SK-N-DZ (cell line): Measurements from ENCODE around the gene STK4.
A peak's percentile ranks its signal among the peaks of the same experiment; 100 is the strongest.
"Not testable (repeated sequence)": the region's sequence is repeated elsewhere in the genome, so short reads cannot be mapped to it uniquely, and the experiment has no call there.

Experiments used
- DNase-seq: peaks from one replicate; pipeline ENCODE4 v3.0.0-alpha.2; 2015; ENCODE audit warnings: low spot score

Gene STK4

DNA sequence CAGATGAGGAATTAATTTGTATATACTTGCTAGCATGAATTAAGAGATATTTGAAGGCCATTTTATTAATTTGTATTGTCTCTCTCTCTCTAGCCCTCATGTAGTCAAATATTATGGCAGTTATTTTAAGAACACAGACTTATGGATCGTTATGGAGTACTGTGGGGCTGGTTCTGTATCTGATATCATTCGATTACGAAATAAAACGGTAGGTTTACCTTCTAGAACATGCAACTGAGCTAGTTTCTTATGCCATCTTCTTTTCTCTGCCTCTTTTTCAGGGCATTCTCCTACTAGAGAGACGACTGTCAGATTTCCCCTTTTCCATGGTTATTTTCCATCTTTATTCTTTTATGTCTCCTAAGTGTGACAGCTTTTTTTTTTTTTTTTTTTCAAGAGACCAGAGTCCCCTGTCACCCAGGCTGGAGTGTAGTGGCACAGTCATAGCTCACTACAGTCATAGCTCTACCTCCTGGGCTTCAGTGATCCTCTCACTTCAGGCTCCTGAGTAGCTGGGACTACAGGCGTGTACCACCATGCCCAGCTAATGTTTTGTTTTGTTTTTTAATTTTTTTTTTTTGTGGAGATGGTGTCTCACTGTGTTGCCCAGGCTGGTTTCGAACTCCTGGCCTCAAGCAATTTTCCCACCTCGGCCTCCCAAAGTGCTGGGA, 15.6 kb downstream of the STK4 start:
- DNase-seq: no peak

- DNase-seq: no peak
Measured at GRCh38 chr20:44983093-44983674, 16.9 kb downstream of the STK4 start.

DNA sequence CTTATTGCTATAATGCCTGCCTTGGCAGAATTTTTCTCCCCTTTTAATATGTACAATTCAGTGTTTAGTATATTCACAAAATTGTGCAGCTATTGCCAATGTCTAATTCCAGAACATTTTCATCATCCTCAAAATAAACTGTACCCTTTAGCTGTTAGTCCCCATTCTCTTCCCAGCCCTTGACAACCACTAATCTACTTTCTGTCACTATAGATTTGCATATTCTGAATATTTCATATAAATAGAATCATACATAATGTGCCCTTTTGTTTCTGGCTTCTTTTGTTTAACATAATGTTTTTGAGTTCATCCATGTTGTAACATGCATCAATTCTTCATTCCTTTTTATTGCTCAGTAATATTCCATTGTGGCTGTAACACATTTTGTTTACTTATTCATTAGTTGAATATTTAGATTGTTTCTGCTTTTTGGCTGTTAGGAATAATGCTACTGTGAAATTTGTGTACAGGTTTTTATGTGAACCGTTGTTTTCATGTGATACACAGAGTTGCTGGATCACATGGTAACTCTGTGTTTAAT, 22.4 kb downstream of the STK4 start:
- no peak for DNase-seq

DNA sequence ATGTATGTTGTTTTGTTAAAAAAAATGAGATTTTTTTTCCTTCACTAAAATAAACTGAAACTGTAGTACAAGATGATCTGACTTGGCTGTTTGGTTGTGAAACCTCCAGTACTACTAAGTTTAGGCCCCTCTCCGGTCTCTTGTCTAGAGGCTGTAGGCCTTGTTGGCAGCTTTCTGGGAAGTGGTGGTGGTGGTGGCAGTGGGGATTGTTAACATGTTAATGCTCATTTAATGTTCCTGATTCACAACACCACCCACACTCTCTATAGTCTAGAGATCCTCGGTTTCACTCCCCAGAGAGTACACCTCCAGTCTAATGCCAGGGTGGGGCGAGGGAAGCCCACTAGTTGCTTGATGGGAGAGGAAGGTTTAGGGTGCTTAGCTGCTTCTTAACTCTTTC, 24.1 kb downstream of the STK4 start:
- DNase-seq: no peak

- DNase-seq: no peak
Measured at GRCh38 chr20:44990957-44991356, 24.6 kb downstream of the STK4 start.

- no peak for DNase-seq
Measured at GRCh38 chr20:44993343-44993742, 27.0 kb downstream of the STK4 start.

GRCh38 chr20:44997171-44997570, 30.9 kb downstream of the STK4 start:
- no peak for DNase-seq

GRCh38 chr20:44997668-44998067, 31.4 kb downstream of the STK4 start:
- DNase-seq: no peak

DNA sequence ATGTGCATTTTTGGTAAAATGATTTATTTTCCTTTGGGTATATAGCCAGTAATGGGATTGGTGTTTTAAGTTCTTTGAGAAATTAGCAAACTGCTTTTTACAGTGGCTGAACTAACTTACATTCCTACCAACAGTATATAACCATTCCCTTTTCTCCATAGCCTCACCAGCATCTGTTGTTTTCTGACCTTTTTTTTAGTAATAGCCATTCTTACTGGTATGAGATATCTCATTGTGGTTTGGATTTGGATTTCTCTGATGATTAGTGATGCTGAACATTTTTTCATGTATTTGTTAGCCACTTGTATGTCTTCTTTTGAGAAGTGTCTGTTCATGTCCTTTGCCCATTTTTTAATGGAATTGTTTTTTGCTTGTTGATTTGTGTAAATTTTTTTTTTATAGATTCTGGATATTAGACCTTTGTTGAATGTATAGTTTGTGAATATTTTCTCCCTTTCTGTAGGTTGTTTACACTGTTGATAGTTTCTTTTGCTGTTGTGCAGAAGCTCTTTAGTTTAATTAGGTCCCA, 42.3 kb downstream of the STK4 start:
- DNase-seq: no peak

- no peak for DNase-seq
Measured at GRCh38 chr20:45010399-45010828, 44.1 kb downstream of the STK4 start.

DNA sequence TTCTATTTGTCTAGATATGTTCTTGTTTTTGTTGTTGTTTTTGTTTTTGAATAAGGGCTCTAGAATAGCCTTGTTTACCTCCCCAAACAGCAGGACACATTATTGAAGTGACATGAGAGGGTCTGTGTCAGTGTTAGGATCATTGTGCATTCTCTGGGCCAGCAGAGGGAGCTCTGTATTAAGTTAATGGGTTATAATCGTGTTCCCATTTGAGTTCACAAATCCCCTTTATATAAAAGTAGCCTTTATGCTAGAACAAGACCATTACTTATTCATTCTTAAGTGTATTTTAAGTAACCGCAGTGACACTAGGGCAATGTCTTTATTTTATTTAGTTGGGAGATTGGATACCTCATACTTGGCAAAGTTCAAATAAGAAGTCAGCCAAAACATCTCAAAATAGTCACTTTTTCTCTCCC, 44.8 kb downstream of the STK4 start:
- DNase-seq: peak; percentile 47

DNA sequence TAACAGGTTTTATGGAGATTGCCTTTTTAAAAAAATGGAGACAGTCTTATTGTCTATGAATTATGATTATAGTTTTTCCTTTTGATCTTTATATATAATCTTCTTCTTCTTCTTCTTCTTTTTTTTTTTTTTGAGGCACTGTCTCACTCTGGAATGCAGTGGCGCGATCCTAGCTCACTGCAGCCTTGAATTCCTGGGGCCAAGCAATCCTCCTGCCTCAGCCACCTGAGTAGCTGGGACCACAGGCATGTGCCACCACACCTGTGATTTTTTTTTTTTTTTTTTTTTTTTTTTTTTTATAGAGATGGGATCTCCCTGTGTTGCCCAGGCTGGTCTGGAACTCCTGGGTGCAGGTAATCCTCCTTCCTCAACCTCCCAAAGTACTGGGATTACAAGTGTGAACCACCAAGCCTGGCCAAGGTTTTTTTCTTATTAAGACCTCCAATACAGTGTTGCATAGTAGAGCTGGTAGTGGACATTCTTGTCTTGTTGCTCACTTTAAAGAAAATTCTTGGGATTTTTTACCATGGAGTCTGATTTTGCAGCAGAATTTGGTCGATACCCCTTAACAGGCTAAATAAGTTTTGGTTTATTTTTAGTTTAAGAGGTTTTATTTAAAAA, 46.5 kb downstream of the STK4 start:
- DNase-seq: no peak

- not testable (repeated sequence) for DNase-seq
Measured at GRCh38 chr20:45014131-45014530, 47.8 kb downstream of the STK4 start.

DNA sequence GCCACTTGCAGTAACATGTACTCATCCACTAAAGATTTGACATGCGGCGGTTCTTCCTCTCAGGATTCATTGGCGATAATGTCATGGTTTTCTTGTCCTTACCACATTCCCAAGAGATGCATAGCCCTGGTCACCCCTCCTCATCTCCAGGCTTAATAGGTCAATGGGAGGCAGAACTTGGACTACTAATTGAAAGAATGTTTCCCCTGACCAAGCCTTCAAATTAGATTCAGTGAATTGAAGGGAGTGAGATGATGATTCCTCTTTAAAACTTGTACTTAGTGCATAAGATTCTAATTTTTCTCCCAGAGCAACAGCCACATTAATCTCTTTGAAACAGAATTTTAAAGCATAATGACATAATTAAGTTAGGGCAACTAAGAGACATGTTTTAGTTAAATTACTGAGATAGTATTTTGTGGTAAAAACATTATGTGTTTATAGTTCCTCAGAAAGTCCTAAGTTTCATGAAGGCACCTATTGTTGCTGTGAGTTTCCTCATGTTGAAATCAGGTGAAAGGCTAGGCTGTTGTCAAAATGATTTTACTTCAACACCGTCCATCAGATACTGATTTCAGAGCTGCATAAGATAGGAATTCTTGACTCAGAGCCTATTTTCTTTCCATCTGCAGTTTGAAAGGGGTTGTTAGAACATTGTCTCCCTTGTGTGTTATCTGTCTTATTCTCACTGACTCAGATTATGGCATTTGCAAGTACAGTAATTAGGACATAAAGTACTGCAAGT, 48.5 kb downstream of the STK4 start:
- peak; percentile 25 for DNase-seq

- no peak for DNase-seq
Measured at GRCh38 chr20:45016089-45016671, 49.9 kb downstream of the STK4 start.

GRCh38 chr20:45017281-45017680, 51.0 kb downstream of the STK4 start:
- DNase-seq: no peak

- no peak for DNase-seq
Measured at GRCh38 chr20:45017857-45018256, 51.5 kb downstream of the STK4 start.

- DNase-seq: no peak
Measured at GRCh38 chr20:45019027-45019761, 52.9 kb downstream of the STK4 start.

GRCh38 chr20:45019762-45020123, 53.4 kb downstream of the STK4 start:
- DNase-seq: no peak

DNA sequence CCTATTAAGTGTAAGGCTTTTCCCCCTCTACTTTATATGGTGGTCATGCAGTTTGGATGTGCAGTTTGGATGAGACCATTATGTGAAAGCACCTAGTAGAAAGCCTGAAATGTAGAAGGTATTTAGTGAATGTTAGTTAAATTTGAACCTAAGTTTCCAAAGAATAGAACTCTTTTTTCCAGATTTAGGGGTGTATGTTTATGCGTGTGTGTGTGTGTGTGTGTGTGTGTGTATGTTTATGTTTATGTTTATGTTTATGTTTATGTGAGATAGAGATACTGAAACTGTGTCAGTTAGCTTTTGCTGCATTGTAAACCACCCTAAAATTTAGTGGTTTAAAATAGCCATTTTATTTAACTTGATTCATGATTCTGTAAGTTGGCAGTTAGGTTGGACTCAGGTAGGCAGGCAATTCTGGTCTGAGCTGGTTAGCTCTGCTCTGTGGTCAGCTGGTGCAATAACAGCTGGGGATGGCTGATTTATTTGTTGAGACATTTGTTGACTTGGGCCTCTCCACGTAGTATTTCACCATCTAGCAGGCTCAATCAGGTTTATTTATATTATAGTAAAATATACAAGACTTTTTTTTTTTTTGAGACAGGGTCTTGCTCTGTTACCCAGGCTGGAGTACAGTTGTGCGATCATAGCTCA, 54.0 kb downstream of the STK4 start:
- no peak for DNase-seq
